ENCODE data around the gene EHBP1L1. TPM values are rescaled to one million over a fixed set of nuclear protein-coding genes. Genes with fewer than 3 reads are reported as not detected.

The EHBP1L1 gene
- total RNA-seq, 1 donor from 2014 or later, result 81.3 TPM

GRCh38 chr11:65571420-65571819 lies 4.4 kb upstream of the EHBP1L1 start:
- peaks cover 7% of the 10 kb centered on the region for H3K36me3 Mint-ChIP-seq (ENCODE audit: low read depth)
- DNase-seq (ENCODE audit: low spot score), result no peak
- no peak for TF ChIP-seq CTCF (IDR thresholded peaks at IDR 0.05)
- peak overlapping the region; percentile 99 for H3K4me3 Mint-ChIP-seq (ENCODE audit: unreplicated experiment)
- no peaks in the 10 kb centered on the region for H3K9me3 Mint-ChIP-seq (ENCODE audit: low read depth)
- H3K27me3 Mint-ChIP-seq (ENCODE audit: low read depth), result no peaks in the 10 kb centered on the region
- peak overlapping the region; percentile 98 for H3K27ac Mint-ChIP-seq (ENCODE audit: unreplicated experiment)
- H3K4me1 Mint-ChIP-seq (ENCODE audit: low read depth), result peaks cover 68% of the 10 kb centered on the region

GRCh38 chr11:65571940-65572339 lies 3.9 kb upstream of the EHBP1L1 start:
- peak; percentile 75 for TF ChIP-seq CTCF (IDR thresholded peaks at IDR 0.05)
- Mint-ChIP-seq H3K36me3 (ENCODE audit: low read depth) (peaks cover 7% of the 10 kb centered on the region), H3K4me3 (ENCODE audit: unreplicated experiment) (peak overlapping the region; percentile 99), H3K27me3 (ENCODE audit: low read depth) (no peaks in the 10 kb centered on the region), H3K27ac (ENCODE audit: unreplicated experiment) (peak overlapping the region; percentile 98), H3K9me3 (ENCODE audit: low read depth) (no peaks in the 10 kb centered on the region), H3K4me1 (ENCODE audit: low read depth) (peaks cover 68% of the 10 kb centered on the region)
- DNase-seq (ENCODE audit: low spot score), result no peak

GRCh38 chr11:65572356-65573051 lies 3.3 kb upstream of the EHBP1L1 start, which contains the start of gene FAM89B:
Gene FAM89B, plus strand, starts transcription at chr11:65572538. Its CDS starts 132 bp downstream, at chr11:65572670.
- Mint-ChIP-seq H3K4me3 (ENCODE audit: unreplicated experiment) (peak within 1 kb of the TSS; percentile 99), H3K27me3 (ENCODE audit: low read depth) (no peaks in the 10 kb centered on the region), H3K4me1 (ENCODE audit: low read depth) (peaks cover 71% of the 10 kb centered on the region), H3K9me3 (ENCODE audit: low read depth) (no peaks in the 10 kb centered on the region), H3K27ac (ENCODE audit: unreplicated experiment) (peak within 1 kb of the TSS; percentile 98), H3K36me3 (ENCODE audit: low read depth) (peaks cover 7% of the 10 kb centered on the region)
- DNase-seq (ENCODE audit: low spot score), result no peak
- no peak for TF ChIP-seq CTCF (IDR thresholded peaks at IDR 0.05)

GRCh38 chr11:65573391-65574079 lies 2.3 kb upstream of the EHBP1L1 start:
- no peak for DNase-seq (ENCODE audit: low spot score)
- Mint-ChIP-seq H3K9me3 (ENCODE audit: low read depth) (no peaks in the 10 kb centered on the region), H3K4me3 (ENCODE audit: unreplicated experiment) (peak overlapping the region; percentile 74), H3K27me3 (ENCODE audit: low read depth) (no peaks in the 10 kb centered on the region), H3K27ac (ENCODE audit: unreplicated experiment) (peak overlapping the region; percentile 87), H3K4me1 (ENCODE audit: low read depth) (peaks cover 76% of the 10 kb centered on the region), H3K36me3 (ENCODE audit: low read depth) (peaks cover 4% of the 10 kb centered on the region)
- TF ChIP-seq CTCF (IDR thresholded peaks at IDR 0.05), result no peak

GRCh38 chr11:65574109-65574810 lies 1.6 kb upstream of the EHBP1L1 start:
- Mint-ChIP-seq H3K4me1 (ENCODE audit: low read depth) (peaks cover 71% of the 10 kb centered on the region), H3K4me3 (ENCODE audit: unreplicated experiment) (peak overlapping the region; percentile 74), H3K27me3 (ENCODE audit: low read depth) (no peaks in the 10 kb centered on the region), H3K27ac (ENCODE audit: unreplicated experiment) (peak overlapping the region; percentile 91), H3K9me3 (ENCODE audit: low read depth) (no peaks in the 10 kb centered on the region), H3K36me3 (ENCODE audit: low read depth) (peaks cover 4% of the 10 kb centered on the region)
- TF ChIP-seq CTCF (IDR thresholded peaks at IDR 0.05), result peak; percentile 97
- DNase-seq (ENCODE audit: low spot score), result no peak
